ENCODE results near the gene BTBD6.

The BTBD6 gene

GRCh38 chr14:105241641-105242040, 6.7 kb upstream of the BTBD6 start:
- no peak for DNase-seq

DNA sequence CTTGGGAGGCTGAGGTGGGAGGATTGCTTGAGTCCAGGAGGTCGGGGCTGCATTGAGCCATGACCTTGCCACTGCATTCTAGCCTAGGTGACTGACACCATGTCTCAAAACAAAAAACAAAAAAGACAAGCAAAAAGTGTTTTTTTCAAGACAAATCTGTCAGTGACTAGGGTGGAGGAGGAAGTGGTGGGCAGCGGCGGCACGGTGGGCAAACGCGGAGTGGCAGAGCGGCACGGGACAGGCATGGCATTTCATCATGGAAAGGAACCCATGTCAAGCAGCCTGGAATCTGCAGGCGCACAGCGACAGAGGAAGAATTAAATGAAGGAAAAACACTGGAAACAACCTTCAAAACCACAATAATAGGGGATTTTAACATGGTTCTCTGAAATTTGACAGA, 4.0 kb upstream of the BTBD6 start:
- DNase-seq = no peak

DNA sequence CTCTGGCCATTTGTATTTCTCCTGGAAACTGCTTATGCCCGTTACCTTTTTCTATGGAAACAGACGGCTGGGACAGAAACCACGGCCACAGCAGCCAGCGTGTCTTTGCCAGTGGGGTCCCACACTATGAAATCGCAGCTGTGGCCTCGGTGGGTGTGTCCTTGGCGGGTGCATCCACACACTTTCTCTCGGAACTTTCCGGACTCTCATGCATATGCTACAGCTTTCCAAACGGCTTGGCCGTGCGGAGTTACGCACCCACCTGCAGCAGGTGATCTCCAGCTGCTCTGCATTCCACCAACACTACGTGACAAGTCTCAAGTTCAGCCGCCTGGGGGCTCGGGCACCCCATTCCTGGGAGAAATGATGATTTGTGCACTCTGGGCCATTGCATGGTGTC, 1.3 kb upstream of the BTBD6 start:
- no peak for DNase-seq

DNA sequence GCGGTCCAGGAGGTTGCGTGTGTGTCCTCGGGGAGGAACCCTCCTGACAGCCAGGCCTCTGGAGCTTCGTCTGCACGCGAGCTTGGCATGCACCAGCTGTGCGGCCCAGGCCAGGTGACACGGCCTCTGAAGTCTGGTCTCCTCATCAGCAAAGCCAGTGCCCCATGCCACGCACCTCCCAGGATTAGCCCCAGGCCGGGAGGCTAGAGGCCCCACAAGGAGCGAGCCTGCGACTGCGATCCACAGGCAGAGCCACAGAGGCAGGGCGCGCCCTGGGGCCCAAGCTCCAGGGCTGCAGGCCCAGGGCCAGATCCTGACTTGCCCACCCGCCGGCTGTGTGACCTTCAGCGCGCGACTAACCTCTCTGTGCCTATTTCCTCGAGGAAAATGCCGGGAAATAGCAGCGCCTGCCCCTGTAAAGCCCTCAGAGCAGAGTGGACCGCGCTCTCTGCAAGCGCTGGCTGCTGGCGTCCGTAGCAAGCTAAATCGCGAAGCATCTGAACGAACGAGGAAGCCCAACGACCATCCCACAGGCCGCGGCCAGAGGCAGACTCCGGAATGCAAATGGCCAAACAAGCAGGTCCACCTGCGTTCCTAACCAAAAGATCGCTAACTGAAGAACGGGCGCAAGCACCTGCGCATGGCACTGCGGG, 492 bp upstream of the BTBD6 start:
- no peak for DNase-seq

- DNase-seq = no peak
These were observed 1.1 kb downstream of the BTBD6 start for GRCh38 chr14:105249182-105250007.

GRCh38 chr14:105250008-105250366, 1.7 kb downstream of the BTBD6 start:
- no peak for DNase-seq

DNA sequence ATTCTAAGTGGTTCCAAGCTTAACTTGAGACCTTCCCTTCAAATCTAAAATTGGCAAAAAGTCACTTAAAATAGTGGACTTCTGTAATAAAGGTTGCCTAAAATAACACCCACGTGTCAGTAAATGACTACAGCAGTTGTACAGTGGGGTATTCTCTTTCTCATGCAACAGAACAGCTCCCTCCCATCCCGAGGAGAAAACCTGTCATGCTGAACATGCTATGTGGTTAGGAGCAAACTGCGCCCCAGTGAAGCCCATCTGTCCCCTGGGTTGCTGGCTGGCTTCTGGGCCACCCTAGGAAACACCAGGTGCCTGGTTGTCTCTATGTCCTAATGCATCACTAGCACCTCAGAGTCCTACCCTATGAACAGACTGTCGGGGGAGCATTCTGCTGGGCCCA, 2.7 kb downstream of the BTBD6 start:
- DNase-seq = no peak

GRCh38 chr14:105251920-105252319, 3.6 kb downstream of the BTBD6 start:
- no peak for DNase-seq

DNA sequence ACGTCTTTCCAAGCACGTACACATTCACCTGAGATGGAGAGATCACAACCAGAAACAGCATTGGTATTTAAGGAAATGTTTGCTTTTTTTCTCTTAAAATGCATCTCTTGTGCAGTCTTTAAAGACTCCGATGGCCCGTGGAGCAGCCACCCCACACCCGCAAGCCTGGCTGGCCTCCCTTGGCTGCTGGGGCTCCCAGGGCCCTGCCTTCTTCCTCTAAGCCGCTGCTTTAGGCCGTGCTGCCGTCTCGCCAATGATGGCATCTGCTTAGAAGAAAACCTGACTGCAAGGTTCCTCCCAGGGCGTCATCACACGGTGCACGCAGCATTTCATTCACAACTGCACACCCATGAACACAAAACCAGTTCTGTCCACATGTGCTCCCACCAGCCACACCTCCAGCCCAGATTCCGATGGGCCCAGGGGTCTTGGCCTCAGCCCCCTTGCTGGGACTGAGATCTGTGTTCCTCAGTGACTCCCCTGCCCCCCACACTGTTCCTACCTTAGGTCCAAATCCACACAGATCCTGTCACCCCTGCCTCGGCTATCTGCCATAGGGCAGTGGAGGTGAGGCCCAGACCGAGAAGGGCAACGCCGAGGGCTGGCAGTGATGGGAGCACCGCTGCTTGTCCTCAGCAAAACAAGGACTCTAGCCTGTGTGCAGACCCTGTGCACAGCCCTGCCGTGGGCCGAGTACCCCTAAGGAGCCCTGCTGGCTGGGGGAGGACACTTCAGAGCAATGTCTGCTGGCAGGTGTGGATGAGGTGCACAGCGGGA, 4.4 kb downstream of the BTBD6 start:
- DNase-seq = no peak

DNA sequence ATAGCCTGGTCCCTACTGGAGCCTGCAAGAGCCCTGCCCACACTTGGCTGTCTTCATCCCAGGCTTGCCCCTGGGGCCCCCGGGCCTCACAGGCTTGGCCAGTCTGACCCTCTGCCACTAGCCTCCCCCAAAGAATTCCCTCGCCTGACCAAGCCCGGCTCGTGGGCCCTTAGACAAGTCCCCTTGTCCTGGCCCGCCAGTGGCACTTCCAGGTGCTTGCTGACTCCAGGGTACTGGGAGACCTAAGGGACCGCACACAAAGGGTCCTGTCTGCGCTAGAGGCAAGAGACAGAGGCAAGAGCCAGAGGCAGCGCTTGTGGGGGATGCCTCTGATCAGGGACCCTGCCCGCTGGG, 5.0 kb downstream of the BTBD6 start:
- no peak for DNase-seq

GRCh38 chr14:105255021-105255507, 6.7 kb downstream of the BTBD6 start:
- no peak for DNase-seq

GRCh38 chr14:105256292-105256960, 8.1 kb downstream of the BTBD6 start:
- DNase-seq = no peak

GRCh38 chr14:105257464-105257863, 9.1 kb downstream of the BTBD6 start:
- DNase-seq = peak in 1 of 2 experiments; percentile 9

DNA sequence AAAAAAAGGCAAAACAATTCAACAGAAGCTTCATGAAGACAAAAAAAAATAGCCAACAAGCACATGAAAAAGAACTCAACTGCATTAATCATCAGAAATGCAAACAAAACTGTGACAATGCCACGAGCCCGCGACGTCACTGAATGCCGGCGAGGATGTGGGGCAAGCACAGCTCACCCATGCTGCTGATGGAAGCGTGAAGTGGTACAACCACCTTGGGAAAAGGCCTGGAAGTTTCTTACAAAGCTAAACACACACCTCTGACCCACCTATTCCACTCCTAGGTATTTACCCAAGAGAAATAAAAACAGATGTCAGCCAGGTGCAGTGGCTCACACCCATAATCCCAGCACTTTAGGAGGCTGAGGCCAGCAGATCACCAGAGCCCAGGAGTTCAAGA, 10.5 kb downstream of the BTBD6 start:
- no peak for DNase-seq

GRCh38 chr14:105260959-105261358, 12.6 kb downstream of the BTBD6 start:
- DNase-seq = no peak

DNA sequence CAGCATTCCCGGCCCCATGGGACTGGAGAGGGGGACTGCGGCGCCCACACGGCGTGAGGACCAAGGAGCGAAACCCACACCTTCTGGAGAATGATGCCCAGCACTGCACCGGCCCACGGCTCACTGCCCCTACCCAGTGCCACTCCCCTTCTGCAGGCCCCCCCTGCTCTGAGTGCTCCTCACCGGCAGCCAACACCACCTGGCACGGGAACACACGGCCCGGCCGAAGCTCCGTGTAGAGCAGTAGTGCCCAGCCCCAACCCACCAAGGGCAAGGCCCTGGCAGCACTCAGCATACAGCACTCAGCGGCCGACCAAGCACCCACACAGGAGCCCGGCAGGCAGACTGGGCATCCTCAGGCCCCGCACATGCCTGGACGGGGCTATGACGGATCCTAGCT, 13.4 kb downstream of the BTBD6 start:
- no peak for DNase-seq

DNA sequence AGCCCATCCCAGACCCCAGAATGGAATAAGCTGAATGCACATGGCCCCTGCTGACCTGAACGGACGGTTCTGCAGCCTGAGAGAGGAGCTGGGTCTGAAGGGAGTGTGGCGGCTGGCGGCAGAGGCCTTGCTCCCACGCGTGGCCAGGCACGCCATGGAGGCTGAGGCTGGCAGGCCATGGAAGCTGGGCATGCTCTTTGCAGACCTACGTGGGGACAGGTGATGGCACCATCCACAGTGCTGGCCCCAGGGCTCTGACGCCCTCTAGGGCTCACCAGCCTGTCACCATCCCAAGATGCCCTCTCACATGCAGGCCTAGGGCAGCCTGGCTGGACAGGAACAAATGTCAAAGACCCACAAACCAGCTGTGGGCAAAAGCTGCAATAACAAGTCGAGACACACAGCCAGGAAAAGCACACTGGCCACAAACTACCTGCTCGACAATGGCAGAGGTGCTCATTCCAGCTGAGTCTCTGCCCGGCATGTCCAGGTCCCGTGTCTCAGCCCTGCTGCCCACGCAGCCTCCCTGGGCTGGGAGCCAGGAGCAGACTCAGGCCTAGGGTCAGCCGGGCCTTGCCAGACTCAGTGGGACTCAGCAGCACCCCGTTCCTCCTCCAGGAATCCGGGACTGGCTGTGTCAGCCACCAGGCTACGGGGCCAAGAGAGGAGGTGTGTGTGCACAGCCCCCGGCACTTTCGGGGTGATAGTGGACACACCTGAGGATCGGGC, 19.7 kb downstream of the BTBD6 start:
- DNase-seq = no peak

GRCh38 chr14:105268736-105269354, 20.5 kb downstream of the BTBD6 start:
- no peak for DNase-seq

DNA sequence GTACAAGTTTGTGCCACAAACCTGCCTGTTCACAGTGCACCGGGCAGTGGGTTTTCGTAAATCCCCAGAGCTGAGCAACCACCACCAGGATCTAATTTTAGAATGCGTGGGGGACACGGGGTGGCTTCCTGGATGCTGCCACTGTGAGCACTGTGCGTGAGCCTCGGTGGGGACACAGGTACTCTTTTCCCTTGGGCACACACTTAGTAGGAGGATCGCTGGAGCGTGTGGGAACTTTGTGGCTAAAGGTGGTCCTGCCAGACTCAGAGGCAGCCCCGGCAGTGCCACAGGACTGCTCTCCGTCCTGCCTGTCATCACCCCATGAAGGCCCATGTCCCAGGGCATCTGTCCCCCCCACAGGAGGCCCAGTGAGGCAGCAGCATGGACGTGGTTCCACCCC, 21.1 kb downstream of the BTBD6 start:
- DNase-seq = no peak

GRCh38 chr14:105271224-105271890, 23.0 kb downstream of the BTBD6 start:
- no peak for DNase-seq

GRCh38 chr14:105272623-105273022, 24.3 kb downstream of the BTBD6 start:
- no peak for DNase-seq
